Dermis microvascular lymphatic vessel endothelial cell (primary cell): ENCODE measurements around the gene CHST8. TPM values are rescaled to one million over a fixed set of nuclear protein-coding genes. Genes with fewer than 3 reads are reported as not detected.

ENCODE experiments used
- DNase-seq, 2 donors: peaks; one replicate each; pipeline versions ENCODE4 v3.0.0 to v3.0.0-alpha.2; 2010; ENCODE audit warnings: low read depth in 2 of 2
- total RNA-seq: library from RNA; depleted of rRNA; stranded (reverse); fragments of >200 nt; gene quantifications from 2 replicates; pipeline ENCODE4 v1.2.1, GENCODE V29; 2014

CHST8 gene
- total RNA-seq, 1 donor from 2014 or later, result under 0.01 TPM

GRCh38 chr19:33673258-33673875, 51.6 kb downstream of the CHST8 start:
- no peak for DNase-seq

GRCh38 chr19:33673996-33674625, 52.4 kb downstream of the CHST8 start:
- DNase-seq, result no peak

- DNase-seq, result no peak
Observed at GRCh38 chr19:33674626-33675367, 53.0 kb downstream of the CHST8 start.

DNA sequence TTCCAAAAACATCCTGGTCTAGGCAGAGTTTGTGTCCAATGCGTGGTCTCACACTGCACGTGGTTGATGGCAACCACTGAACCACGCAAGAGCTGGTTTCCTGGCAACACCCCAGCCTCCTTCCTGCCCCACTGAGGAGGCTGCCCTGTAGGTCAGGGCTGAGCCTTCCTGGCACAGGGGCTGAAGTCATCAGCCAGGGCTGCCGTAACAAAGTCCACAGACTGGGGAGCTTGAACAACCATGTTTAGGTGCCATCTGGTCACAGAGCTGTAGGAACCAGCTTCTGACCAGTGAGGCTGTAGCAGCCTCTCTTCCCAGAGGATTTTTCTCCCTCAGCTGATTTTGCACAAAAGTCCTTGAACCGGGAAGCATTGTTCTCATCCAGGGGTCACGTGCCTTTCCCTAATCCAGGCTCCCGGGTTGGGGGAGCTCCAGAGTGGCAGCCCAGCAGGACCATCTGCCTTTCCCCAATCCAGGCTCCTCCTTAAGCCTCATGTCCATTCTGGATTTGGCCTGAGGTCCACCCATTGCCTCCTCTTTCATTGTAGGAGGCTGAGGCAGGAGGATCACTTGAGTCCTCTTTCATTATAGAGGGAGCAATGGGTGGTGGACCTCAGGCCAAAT, 53.9 kb downstream of the CHST8 start:
- DNase-seq, result no peak

GRCh38 chr19:33676999-33677665, 55.4 kb downstream of the CHST8 start:
- DNase-seq, result no peak

- no peak for DNase-seq
Observed at GRCh38 chr19:33677745-33678426, 56.1 kb downstream of the CHST8 start.

DNA sequence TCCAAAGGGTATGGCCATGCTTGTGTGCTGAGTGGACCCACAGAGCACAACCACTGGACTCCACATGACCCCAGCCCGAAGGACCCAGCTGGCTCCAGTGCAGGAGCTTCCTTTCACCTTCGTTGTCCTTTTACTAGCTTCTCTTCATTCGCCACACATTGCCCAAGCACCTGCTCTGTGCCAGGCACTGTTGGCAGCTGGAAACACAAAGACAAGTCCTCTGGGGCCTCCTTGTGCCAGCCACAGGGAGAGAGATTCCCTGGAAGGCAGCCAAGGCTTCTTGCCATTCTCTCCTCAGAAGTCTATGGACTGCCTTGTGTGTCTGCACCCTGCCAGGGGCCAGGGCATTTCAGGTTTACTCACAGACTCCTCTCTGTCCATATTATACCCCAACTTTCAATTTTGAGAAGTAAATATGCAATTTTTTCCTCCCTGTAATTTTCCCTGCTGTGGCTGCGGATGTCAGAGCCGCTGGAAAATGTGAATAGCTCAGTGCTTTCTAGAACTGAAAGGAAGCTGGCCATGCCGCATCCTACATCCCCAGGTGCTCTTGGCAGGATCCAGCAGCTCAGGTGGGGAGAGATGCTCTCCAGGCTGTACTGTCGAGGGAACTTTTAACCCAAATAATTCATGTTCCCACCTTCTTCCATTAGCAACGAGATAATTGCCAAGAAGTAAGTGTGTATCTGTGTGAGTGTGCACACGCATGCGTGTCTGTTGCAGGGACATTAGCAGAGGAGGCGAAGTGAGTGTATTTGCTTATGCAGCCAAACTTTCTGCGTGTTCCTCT, 57.2 kb downstream of the CHST8 start:
- DNase-seq, result no peak

DNA sequence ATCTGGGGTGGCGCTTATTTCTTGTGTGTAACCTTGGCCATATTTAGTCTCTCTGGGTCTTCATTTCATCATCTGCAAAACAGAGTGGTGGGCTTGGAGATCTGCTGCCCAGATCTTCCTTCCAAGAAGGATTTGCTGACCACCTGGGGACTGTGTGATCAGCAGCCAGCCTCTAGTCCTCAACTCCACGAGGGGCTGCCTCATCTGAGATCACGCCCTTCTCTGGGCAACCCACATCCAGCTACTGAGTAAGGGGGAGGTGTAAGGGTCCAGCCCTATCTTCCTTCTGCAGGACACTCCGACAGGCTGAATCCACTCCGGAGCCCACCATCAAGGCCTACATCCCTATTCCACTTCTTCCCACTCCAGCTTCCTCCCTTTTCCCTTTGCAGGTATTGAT, 57.9 kb downstream of the CHST8 start:
- DNase-seq, result no peak

- DNase-seq, result no peak
Observed at GRCh38 chr19:33681081-33681680, 59.4 kb downstream of the CHST8 start.

- peak; percentile 1 to 53 for DNase-seq
Observed at GRCh38 chr19:33683881-33684537, 62.3 kb downstream of the CHST8 start.

DNA sequence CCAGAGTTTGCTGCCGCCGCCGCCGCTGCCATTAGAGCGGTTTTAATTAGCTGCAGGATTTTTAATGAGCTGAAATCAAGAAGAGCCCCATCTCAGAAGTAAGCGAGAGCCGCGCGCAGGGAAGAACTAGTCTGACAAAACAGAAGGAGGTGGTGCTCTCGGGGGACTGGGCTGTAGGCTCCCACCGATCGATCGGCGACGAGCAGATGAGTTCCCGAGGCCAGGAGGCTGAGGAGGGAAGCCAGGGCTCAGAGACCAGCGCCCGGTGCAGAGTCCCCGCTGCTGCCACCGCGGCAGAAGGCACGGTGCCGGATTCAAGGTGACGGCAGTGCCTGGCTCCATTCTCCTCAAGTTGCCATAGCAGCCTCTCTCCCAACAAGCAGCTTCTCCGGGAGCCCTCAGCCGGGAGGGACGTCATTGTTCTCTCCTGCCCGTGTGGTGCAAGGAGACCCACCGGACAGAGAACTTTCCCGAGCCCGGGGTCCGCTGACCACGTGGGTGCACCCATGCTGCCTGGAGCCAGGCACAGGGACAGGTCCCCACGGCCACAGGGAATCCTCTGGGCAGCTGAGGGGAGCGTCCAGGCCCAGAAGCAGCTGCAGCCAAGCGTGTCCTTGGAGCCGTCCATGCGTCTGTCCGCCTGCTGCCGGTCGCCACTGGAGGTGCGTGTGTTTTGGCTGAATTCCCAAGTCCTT, 62.9 kb downstream of the CHST8 start:
- DNase-seq, result no peak

- no peak for DNase-seq
Observed at GRCh38 chr19:33685541-33685940, 63.8 kb downstream of the CHST8 start.

GRCh38 chr19:33686262-33686661, 64.5 kb downstream of the CHST8 start:
- DNase-seq, result no peak

GRCh38 chr19:33686687-33687480, 65.1 kb downstream of the CHST8 start:
- no peak for DNase-seq

- DNase-seq, result no peak
Observed at GRCh38 chr19:33687481-33688170, 65.9 kb downstream of the CHST8 start.

GRCh38 chr19:33688171-33688992, 66.6 kb downstream of the CHST8 start:
- DNase-seq, result no peak
